HG03342 (cell line): ENCODE data around the gene ORC6.

Source experiments
- ATAC-seq: cut with Tn5 transposase; IDR thresholded peaks from one replicate; pipeline ENCODE4 v1.9.1; 2021; ENCODE audit warnings: mild to moderate bottlenecking, moderate library complexity; ENCODE audit not compliant: unreplicated experiment

ORC6 gene

GRCh38 chr16:46730801-46731690 lies 41.6 kb downstream of the ORC6 start:
- ATAC-seq: no peak

- ATAC-seq: no peak
Observed at GRCh38 chr16:46731691-46732555, 42.5 kb downstream of the ORC6 start.

- ATAC-seq: no peak
Observed at GRCh38 chr16:46732561-46732960, 43.1 kb downstream of the ORC6 start.

GRCh38 chr16:46733319-46733830 lies 43.9 kb downstream of the ORC6 start:
- ATAC-seq: no peak

GRCh38 chr16:46736695-46737094 lies 47.2 kb downstream of the ORC6 start:
- ATAC-seq: no peak

GRCh38 chr16:46737621-46738214 lies 48.3 kb downstream of the ORC6 start:
- no peak for ATAC-seq

GRCh38 chr16:46739934-46740333 lies 50.5 kb downstream of the ORC6 start:
- ATAC-seq: no peak

- ATAC-seq: no peak
Observed at GRCh38 chr16:46743232-46743719, 53.8 kb downstream of the ORC6 start.

GRCh38 chr16:46745617-46746016 lies 56.2 kb downstream of the ORC6 start:
- ATAC-seq: no peak

GRCh38 chr16:46746821-46747776 lies 57.6 kb downstream of the ORC6 start:
- ATAC-seq: no peak
